Type B pancreatic cell (in vitro differentiated cells): ENCODE results near the gene FALEC. TPM values are rescaled to one million over a fixed set of nuclear protein-coding genes. Genes with fewer than 3 reads are reported as not detected.
A peak's percentile ranks its signal among the peaks of the same experiment; 100 is the strongest.
"Not testable (repeated sequence)": the region's sequence is repeated elsewhere in the genome, so short reads cannot be mapped to it uniquely, and the experiment has no call there.

ENCODE experiments used
- DNase-seq: peaks from one replicate; pipeline ENCODE4 v3.0.0; 2021; ENCODE audit warnings: mixed read lengths; ENCODE audit not compliant: unreplicated experiment; ENCODE audit errors: extremely low spot score
- H3K27ac Mint-ChIP-seq: 2 replicates; pipeline ENCODE4 v1.8.0; 2021; ENCODE audit warnings: mild to moderate bottlenecking, mixed read lengths
- H3K27me3 Mint-ChIP-seq: 2 replicates; pipeline ENCODE4 v1.8.0; 2021; ENCODE audit warnings: mixed read lengths
- H3K36me3 Mint-ChIP-seq: 2 replicates; pipeline ENCODE4 v1.8.0; 2021; ENCODE audit warnings: mixed read lengths
- H3K4me1 Mint-ChIP-seq: one replicate; pipeline ENCODE4 v1.8.0; 2021; ENCODE audit warnings: mixed read lengths; ENCODE audit not compliant: unreplicated experiment
- H3K4me3 Mint-ChIP-seq: 2 replicates; pipeline ENCODE4 v1.8.0; 2021; ENCODE audit warnings: mild to moderate bottlenecking, mixed read lengths
- H3K9me3 Mint-ChIP-seq: 2 replicates; pipeline ENCODE4 v1.8.0; 2021; ENCODE audit warnings: mixed read lengths
- CTCF ChIP-seq: fragments of 200-600 bp; sonication (generic); conservative IDR thresholded peaks from 2 replicates; pipeline ENCODE4 v1.5.0; 2021; ENCODE audit warnings: antibody characterized with exemption, mild to moderate bottlenecking
- total RNA-seq: library from RNA; stranded (reverse); gene quantifications from 2 replicates; pipeline ENCODE4 v1.2.1, GENCODE V29; 2021; ENCODE audit warnings: low replicate concordance

The FALEC gene
- total RNA-seq, 1 donor from 2014 or later, result 0.80 TPM

DNA sequence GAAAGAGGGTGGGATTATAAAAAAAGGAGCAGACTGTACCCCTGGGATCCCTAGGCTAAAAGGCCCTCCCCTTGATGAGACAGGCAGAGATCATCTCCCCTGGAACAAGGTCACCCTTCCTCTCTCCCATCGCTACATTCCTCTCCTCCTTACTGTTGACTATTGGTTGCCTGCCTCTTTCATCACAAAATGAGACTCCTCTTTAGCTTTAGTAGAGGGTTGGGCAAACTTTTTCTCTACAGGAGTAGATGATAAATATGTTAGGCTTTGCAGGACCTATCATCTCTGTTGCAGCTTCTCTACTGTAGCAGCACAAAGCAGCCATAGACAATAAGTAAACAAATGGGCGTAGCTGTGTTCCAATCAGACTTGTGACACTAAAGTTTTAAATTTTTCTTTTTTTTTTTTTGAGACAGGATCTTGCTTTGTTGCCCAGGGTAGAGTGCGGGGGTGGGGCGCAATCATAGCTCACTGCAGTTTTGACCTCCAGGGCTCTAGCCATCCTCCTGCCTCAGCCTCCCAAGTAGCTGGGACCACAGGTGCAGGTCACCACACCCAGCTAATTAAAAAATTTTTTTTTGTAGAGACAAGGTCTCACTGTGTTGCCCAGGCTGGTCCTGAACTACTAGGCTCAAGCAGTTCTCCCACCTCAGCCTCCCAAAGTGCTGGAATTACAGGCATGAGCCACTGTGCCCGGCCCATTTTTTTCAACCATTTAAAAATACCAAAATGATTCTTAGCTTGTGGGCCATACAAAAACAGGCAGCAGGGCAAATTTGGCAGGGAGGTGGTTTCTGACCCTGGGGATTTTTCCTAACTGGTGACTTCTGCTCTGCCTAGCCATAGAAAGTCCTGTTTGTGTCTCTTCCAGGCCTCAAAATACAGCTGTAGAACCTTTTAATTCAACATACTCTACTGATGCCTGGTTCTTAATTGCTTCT is 48.8 kb downstream of the FALEC start:
- H3K36me3 Mint-ChIP-seq, result no peaks in the 10 kb centered on the region
- H3K4me1 Mint-ChIP-seq, result peaks cover 58% of the 10 kb centered on the region
- no peaks in the 10 kb centered on the region for H3K9me3 Mint-ChIP-seq
- H3K27me3 Mint-ChIP-seq, result no peaks in the 10 kb centered on the region
- DNase-seq, result no peak
- peak overlapping the region; percentile 96 for H3K4me3 Mint-ChIP-seq
- H3K27ac Mint-ChIP-seq, result peak overlapping the region; percentile 100
- no peak for TF ChIP-seq CTCF

DNA sequence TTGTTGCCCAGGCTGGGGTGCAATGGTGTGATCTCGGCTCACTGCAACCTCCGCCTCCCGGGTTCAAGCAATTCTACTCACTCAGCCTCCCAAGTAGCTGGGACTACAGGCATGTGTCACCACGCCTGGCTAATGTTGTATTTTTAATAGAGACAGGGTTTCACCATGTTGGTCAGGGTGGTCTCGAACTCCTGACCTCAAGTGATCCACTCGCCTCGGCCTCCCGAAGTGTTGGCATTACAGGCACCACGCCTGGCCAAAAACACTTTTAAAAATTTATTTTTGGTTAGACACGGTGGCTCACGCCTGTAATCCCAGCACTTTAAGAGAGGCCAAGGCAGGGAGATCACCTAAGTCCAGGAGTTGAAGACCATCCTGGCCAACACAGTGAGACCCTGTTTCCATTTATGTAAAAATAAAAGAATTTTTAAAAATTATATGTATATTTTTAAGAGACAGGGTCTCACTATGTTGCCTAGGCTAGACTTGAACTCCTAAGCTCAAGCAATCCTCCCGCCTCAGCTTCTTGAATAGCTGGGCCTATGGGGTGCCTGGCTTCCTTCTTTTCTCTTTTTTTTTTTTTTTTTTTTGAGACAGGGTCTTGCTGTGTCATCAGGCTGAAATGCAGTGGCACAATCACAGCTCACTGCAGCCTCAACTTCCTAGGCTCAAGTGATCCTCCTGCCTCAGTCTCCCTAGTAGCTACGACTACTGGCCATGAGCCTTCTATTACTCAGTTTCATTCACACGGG is 49.9 kb downstream of the FALEC start:
- Mint-ChIP-seq H3K4me1 (peaks cover 60% of the 10 kb centered on the region), H3K27ac (peak overlapping the region; percentile 100), H3K4me3 (peak overlapping the region; percentile 4)
- not testable (repeated sequence) for H3K9me3 Mint-ChIP-seq, H3K36me3 Mint-ChIP-seq, H3K27me3 Mint-ChIP-seq, DNase-seq

- no peaks in the 10 kb centered on the region for H3K27me3 Mint-ChIP-seq
- H3K36me3 Mint-ChIP-seq, result peaks cover 5% of the 10 kb centered on the region
- H3K9me3 Mint-ChIP-seq, result no peaks in the 10 kb centered on the region
- peak overlapping the region; percentile 93 for H3K27ac Mint-ChIP-seq
- peaks cover 57% of the 10 kb centered on the region for H3K4me1 Mint-ChIP-seq
- DNase-seq, result no peak
- no peak for TF ChIP-seq CTCF
- peak overlapping the region; percentile 73 for H3K4me3 Mint-ChIP-seq
These were observed 51.2 kb downstream of the FALEC start for GRCh38 chr1:150566589-150567340.

DNA sequence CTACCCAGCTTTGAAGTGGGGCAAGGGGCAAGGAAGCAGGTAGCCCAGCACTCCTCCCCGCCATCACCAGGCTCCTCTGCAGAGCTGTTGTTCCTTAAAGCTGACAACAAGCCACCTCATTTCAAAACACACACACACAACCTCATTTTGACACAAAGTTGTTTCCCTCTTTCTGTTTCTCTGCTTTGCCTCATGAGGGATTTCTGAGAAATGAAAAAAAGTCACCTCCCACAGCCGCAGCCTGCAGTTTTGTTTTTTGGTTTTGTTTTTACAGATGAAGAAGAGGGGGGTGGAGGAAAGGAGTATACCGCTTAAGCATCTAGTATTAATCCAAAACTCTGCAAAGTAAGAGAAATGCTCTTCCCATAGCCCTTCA is 51.8 kb downstream of the FALEC start:
- H3K36me3 Mint-ChIP-seq, result peaks cover 6% of the 10 kb centered on the region
- peaks cover 56% of the 10 kb centered on the region for H3K4me1 Mint-ChIP-seq
- DNase-seq, result no peak
- no peaks in the 10 kb centered on the region for H3K9me3 Mint-ChIP-seq
- no peaks in the 10 kb centered on the region for H3K27me3 Mint-ChIP-seq
- H3K4me3 Mint-ChIP-seq, result peak overlapping the region; percentile 73
- TF ChIP-seq CTCF, result no peak
- peak overlapping the region; percentile 93 for H3K27ac Mint-ChIP-seq

DNA sequence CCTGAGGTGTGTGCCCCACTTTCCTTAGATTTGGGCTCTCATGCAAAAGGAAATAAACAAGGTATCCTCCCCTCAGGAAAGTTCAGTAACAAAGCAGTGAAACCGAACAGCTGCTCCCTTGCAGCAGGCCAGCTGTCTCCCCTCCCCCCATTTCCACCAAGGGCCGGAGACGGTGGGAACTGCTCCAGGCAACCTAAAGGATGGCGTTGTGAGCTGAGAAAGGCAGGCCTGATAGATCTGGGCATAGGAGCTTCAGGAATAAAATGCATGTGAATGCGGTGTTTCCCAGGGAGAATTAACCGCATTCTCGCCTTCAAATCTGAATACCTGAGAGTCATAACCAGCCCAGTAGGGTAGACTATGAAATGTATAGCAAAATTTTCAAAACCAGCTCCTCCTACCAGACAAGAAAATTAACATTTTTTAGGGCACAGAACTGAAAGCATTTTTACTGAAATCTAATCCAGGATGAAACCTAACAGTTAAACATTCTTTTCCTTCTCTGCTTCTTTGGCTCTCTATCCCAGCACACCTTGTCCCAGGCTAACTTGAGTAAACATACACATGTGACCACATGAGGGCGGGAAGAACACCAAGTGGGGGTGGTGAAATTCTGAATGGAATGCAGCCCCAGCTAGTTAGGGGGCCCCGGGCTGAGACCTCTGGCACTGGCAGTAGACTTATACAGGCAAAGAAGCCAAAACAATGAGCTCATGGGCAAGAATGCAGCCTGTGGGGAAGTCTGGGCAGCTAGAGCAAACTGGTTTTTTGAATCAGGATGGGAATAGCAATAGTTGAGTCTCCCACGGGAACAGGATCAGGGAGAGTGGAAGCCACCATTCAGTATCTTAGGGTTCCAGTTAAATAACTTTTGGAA is 52.4 kb downstream of the FALEC start:
- H3K27ac Mint-ChIP-seq, result peak overlapping the region; percentile 93
- DNase-seq, result no peak
- H3K36me3 Mint-ChIP-seq, result peaks cover 12% of the 10 kb centered on the region
- H3K4me1 Mint-ChIP-seq, result peaks cover 52% of the 10 kb centered on the region
- H3K4me3 Mint-ChIP-seq, result peak overlapping the region; percentile 73
- TF ChIP-seq CTCF, result no peak
- no peaks in the 10 kb centered on the region for H3K9me3 Mint-ChIP-seq
- no peaks in the 10 kb centered on the region for H3K27me3 Mint-ChIP-seq
